ES-I3 (cell line): ENCODE measurements around the gene YIPF7.

Source experiments
- H3K36me3 ChIP-seq: 2 replicates; pipeline ENCODE4 v1.6.1; 2013; ENCODE audit warnings: mild to moderate bottlenecking, low read length, control low read depth, moderate library complexity; ENCODE audit not compliant: insufficient read depth
- H3K4me1 ChIP-seq: 2 replicates; pipeline ENCODE4 v1.6.1; 2013; ENCODE audit warnings: mild to moderate bottlenecking, control low read depth, low read length; ENCODE audit not compliant: insufficient read depth
- H3K9ac ChIP-seq: 2 replicates; pipeline ENCODE4 v1.6.1; 2013; ENCODE audit warnings: low read depth, mild to moderate bottlenecking, low read length, moderate library complexity
- H3K9me3 ChIP-seq: 2 replicates; pipeline ENCODE4 v1.6.1; 2013; ENCODE audit warnings: mild to moderate bottlenecking, low read length, moderate library complexity; ENCODE audit not compliant: control insufficient read depth, insufficient read depth

The YIPF7 gene

GRCh38 chr4:44651425-44651824 lies at the start of gene YIPF7:
Gene YIPF7, minus strand, starts transcription at chr4:44651625. Its CDS starts 1,525 bp downstream, at chr4:44650100.
- Histone ChIP-seq H3K36me3 (no peaks in the 10 kb centered on the region), H3K4me1 (no peaks in the 10 kb centered on the region), H3K9ac (no peak within 1 kb of the TSS), H3K9me3 (no peaks in the 10 kb centered on the region)

GRCh38 chr4:44701037-44701436 lies 49.6 kb upstream of the YIPF7 start:
- peaks cover 12% of the 10 kb centered on the region; the same call in 1 of the 2 replicates for H3K36me3 ChIP-seq
- no peaks in the 10 kb centered on the region for H3K9me3 ChIP-seq

GRCh38 chr4:44700427-44700826 lies 49.0 kb upstream of the YIPF7 start:
- H3K9me3 ChIP-seq: no peaks in the 10 kb centered on the region
- H3K4me1 ChIP-seq: no peaks in the 10 kb centered on the region
- peaks cover 12% of the 10 kb centered on the region; the same call in 1 of the 2 replicates for H3K36me3 ChIP-seq
- no peak overlapping the region for H3K9ac ChIP-seq

More at GRCh38 chr4:44701037-44701436, 49.6 kb upstream of the YIPF7 start:
- Histone ChIP-seq H3K9ac (no peak overlapping the region), H3K4me1 (no peaks in the 10 kb centered on the region)

- Histone ChIP-seq H3K9ac (no peak overlapping the region), H3K36me3 (peaks cover 9% of the 10 kb centered on the region), H3K4me1 (peaks cover 5% of the 10 kb centered on the region; the same call in 1 of the 2 replicates), H3K9me3 (no peaks in the 10 kb centered on the region)
Observed at GRCh38 chr4:44684648-44685047, 33.2 kb upstream of the YIPF7 start.

GRCh38 chr4:44679060-44679459 lies 27.6 kb upstream of the YIPF7 start:
- H3K4me1 ChIP-seq: peaks cover 5% of the 10 kb centered on the region; the same call in 1 of the 2 replicates
- peak overlapping the region; percentile 96 for H3K9ac ChIP-seq
- H3K9me3 ChIP-seq: no peaks in the 10 kb centered on the region
- H3K36me3 ChIP-seq: peaks cover 3% of the 10 kb centered on the region

GRCh38 chr4:44678094-44679041 lies 26.9 kb upstream of the YIPF7 start, which contains the start of gene GUF1:
Gene GUF1, plus strand, starts transcription at chr4:44678420. Its CDS starts 203 bp downstream, at chr4:44678623.
- Histone ChIP-seq H3K4me1 (peaks cover 5% of the 10 kb centered on the region; the same call in 1 of the 2 replicates), H3K9me3 (no peaks in the 10 kb centered on the region), H3K9ac (peak within 1 kb of the TSS; percentile 96), H3K36me3 (peaks cover 1% of the 10 kb centered on the region)

GRCh38 chr4:44675366-44675765 lies 23.9 kb upstream of the YIPF7 start:
- no peaks in the 10 kb centered on the region for H3K36me3 ChIP-seq
- H3K4me1 ChIP-seq: peaks cover 5% of the 10 kb centered on the region; the same call in 1 of the 2 replicates
- H3K9me3 ChIP-seq: no peaks in the 10 kb centered on the region
- no peak overlapping the region for H3K9ac ChIP-seq

- no peaks in the 10 kb centered on the region for H3K36me3 ChIP-seq
- H3K9ac ChIP-seq: no peak overlapping the region
- H3K4me1 ChIP-seq: no peaks in the 10 kb centered on the region
- H3K9me3 ChIP-seq: no peaks in the 10 kb centered on the region
Observed at GRCh38 chr4:44674471-44674870, 23.0 kb upstream of the YIPF7 start.

- no peaks in the 10 kb centered on the region for H3K36me3 ChIP-seq
- no peaks in the 10 kb centered on the region for H3K4me1 ChIP-seq
- no peak overlapping the region for H3K9ac ChIP-seq
- no peaks in the 10 kb centered on the region for H3K9me3 ChIP-seq
Observed at GRCh38 chr4:44671636-44672035, 20.2 kb upstream of the YIPF7 start.

- Histone ChIP-seq H3K36me3 (no peaks in the 10 kb centered on the region), H3K4me1 (no peaks in the 10 kb centered on the region), H3K9me3 (no peaks in the 10 kb centered on the region), H3K9ac (no peak overlapping the region)
Observed at GRCh38 chr4:44670506-44671199, 19.2 kb upstream of the YIPF7 start.

- Histone ChIP-seq H3K4me1 (no peaks in the 10 kb centered on the region), H3K9me3 (no peaks in the 10 kb centered on the region)
Observed at GRCh38 chr4:44668526-44668925, 17.1 kb upstream of the YIPF7 start.

GRCh38 chr4:44663539-44664263 lies 12.3 kb upstream of the YIPF7 start:
- no peaks in the 10 kb centered on the region for H3K36me3 ChIP-seq
- H3K4me1 ChIP-seq: peaks cover 4% of the 10 kb centered on the region; the same call in 1 of the 2 replicates
- H3K9me3 ChIP-seq: no peaks in the 10 kb centered on the region
- H3K9ac ChIP-seq: no peak overlapping the region

More at GRCh38 chr4:44668526-44668925, 17.1 kb upstream of the YIPF7 start:
- Histone ChIP-seq H3K9ac (no peak overlapping the region), H3K36me3 (no peaks in the 10 kb centered on the region)

- H3K4me1 ChIP-seq: peaks cover 4% of the 10 kb centered on the region; the same call in 1 of the 2 replicates
- H3K36me3 ChIP-seq: no peaks in the 10 kb centered on the region
- no peaks in the 10 kb centered on the region for H3K9me3 ChIP-seq
- no peak overlapping the region for H3K9ac ChIP-seq
Observed at GRCh38 chr4:44662623-44663005, 11.2 kb upstream of the YIPF7 start.
